Neural progenitor cell (in vitro differentiated cells): ENCODE measurements around the gene CD44.

Experiments
- EZH2 ChIP-seq: fragments of 200-600 bp; sonication (generic); IDR thresholded peaks from 2 replicates; pipeline ENCODE4 v1.6.1; 2017; ENCODE audit warnings: antibody characterized with exemption, mild to moderate bottlenecking, moderate library complexity
- TF ChIP-seq, protein P1 (sequence below): fragments of 200-600 bp; sonication (generic); IDR thresholded peaks from 2 replicates; pipeline ENCODE4 v1.5.1; 2017; ENCODE audit warnings: antibody characterized with exemption, mild to moderate bottlenecking

DNA sequence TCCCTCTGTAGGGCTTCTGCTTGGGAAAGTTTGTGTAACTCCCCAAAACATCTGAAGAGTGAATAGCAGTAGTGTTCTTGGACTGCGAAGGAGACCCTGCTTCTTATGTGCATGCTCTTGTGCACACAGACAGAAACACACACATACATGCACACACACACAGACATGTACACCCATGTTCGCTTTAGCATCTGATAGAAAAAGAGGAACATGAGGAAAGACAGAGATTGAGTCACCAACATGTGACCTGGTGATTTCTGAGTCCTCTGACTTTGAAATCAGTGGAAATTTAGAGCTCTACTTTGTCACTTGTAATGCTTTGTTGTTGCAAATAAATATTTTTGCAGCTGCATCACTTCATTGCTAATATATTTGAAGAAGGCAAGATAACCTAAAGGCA lies 23.8 kb downstream of the CD44 start:
- TF ChIP-seq, protein P1, sequence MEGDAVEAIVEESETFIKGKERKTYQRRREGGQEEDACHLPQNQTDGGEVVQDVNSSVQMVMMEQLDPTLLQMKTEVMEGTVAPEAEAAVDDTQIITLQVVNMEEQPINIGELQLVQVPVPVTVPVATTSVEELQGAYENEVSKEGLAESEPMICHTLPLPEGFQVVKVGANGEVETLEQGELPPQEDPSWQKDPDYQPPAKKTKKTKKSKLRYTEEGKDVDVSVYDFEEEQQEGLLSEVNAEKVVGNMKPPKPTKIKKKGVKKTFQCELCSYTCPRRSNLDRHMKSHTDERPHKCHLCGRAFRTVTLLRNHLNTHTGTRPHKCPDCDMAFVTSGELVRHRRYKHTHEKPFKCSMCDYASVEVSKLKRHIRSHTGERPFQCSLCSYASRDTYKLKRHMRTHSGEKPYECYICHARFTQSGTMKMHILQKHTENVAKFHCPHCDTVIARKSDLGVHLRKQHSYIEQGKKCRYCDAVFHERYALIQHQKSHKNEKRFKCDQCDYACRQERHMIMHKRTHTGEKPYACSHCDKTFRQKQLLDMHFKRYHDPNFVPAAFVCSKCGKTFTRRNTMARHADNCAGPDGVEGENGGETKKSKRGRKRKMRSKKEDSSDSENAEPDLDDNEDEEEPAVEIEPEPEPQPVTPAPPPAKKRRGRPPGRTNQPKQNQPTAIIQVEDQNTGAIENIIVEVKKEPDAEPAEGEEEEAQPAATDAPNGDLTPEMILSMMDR: no peak
- TF ChIP-seq EZH2: no peak
